Sigmoid colon (tissue), 7 donors: ENCODE results near the gene RABL2B. TPM values are rescaled to one million over a fixed set of nuclear protein-coding genes. Genes with fewer than 3 reads are reported as not detected.

Experiments
- DNase-seq: peaks from one replicate; pipeline ENCODE4 v3.0.0-alpha.2; 2019
- H3K27ac ChIP-seq, 4 donors: fragments of 200-600 bp; sonication (generic); one replicate each; pipeline ENCODE4 v1.5.1; 2016 to 2019; ENCODE audit warnings: mild to moderate bottlenecking in 1 of 4
- H3K27me3 ChIP-seq, 3 donors: fragments of 200-600 bp; sonication (generic); one replicate each; pipeline ENCODE4 v1.5.1; 2019; ENCODE audit warnings: mild to moderate bottlenecking in 1 of 3
- H3K36me3 ChIP-seq, 4 donors: fragments of 200-600 bp; sonication (generic); one replicate each; pipeline ENCODE4 v1.5.1; 2016 to 2019
- H3K4me1 ChIP-seq, 4 donors: fragments of 200-600 bp; sonication (generic); one replicate each; pipeline ENCODE4 v1.5.1; 2017 to 2019
- H3K4me3 ChIP-seq, 4 donors: fragments of 200-600 bp; sonication (generic); one replicate each; pipeline ENCODE4 v1.5.1; 2017 to 2019; ENCODE audit warnings: mild to moderate bottlenecking in 2 of 4, moderate library complexity in 1 of 4
- H3K9me3 ChIP-seq, 4 donors: fragments of 200-600 bp in 3 of 4; sonication (generic) in 3 of 4; one replicate each; pipeline versions ENCODE4 v1.5.1 to v1.6.1; 2013 to 2019
- CTCF ChIP-seq, 4 experiments: fragments of 450-650 bp in 3 of 4; fragments of 200-600 bp in 1 of 4; IDR thresholded peaks; one replicate each; pipeline ENCODE4 v1.5.1; 2016 to 2019; ENCODE audit warnings: antibody characterized with exemption in 4 of 4, mild to moderate bottlenecking in 3 of 4, moderate library complexity in 2 of 4
- EP300 ChIP-seq, 4 donors: sonication (generic); formaldehyde crosslinking; IDR thresholded peaks; one replicate each; pipeline ENCODE4 v1.6.1; 2017; ENCODE audit warnings: antibody characterized with exemption in 4 of 4
- POLR2A ChIP-seq, 2 donors: fragments of 450-650 bp; IDR thresholded peaks; one replicate each; pipeline ENCODE4 v1.6.1; 2016; ENCODE audit warnings: antibody characterized with exemption in 2 of 2, mild to moderate bottlenecking in 2 of 2, moderate library complexity in 2 of 2
- POLR2AphosphoS5 ChIP-seq, 4 donors: sonication (generic); formaldehyde crosslinking; IDR thresholded peaks; one replicate each; pipeline ENCODE4 v1.6.1; 2017; ENCODE audit warnings: antibody characterized with exemption in 4 of 4
- WGBS, 2 donors: extraction: QIAGEN DNeasy Blood & Tissue Kit; methylation state at CpG; one replicate each; pipeline ENCODE4 v1.1.7; 2013; 5-methylcytosine and 5-hydroxymethylcytosine counted together
- intact Hi-C: fragments of 100-400 bp; cut with DNase I; formaldehyde crosslinking; loops from one replicate; pipeline ENCODE4 v1.15.1; 2023
- polyA plus RNA-seq, 3 donors: library from polyadenylated mRNA; stranded (reverse); fragments of 200-250 nt; gene quantifications; one replicate each; pipeline ENCODE4 v1.2.3, GENCODE V29; 2013
- total RNA-seq, 4 donors: library from RNA; depleted of rRNA; stranded (reverse); fragments of >200 nt; gene quantifications; one replicate each; pipeline ENCODE4 v1.1.0, GENCODE V29; 2016
- donor health status: healthy with polysubstance abuse.
- donor health status: Bipolar disorder and iron deficiency.
- donor health status: healthy.

The RABL2B gene
- total and polyA plus RNA-seq, 7 donors = 10.3 to 29.6 (median 14.5) TPM

DNA sequence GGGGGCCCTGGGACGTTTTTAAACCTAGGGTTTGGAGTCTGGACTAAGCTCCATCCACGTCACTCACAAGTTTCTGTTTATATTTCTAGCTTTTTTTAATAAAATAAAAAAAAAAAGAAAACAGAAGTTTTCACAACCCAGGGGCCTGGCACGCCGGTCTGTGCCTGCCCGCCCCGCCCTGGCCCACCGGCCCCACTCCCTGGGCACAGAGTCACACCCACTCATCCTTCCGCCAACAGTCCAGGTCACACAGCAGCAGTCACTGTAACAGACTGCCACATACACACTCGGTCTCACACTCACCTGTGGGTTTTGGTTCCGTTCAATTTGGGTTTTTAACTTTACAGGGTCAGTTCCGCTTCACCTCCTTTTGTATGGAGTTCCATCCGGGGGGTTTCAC lies 50.8 kb downstream of the RABL2B start:
- Histone ChIP-seq H3K27me3 (peaks cover 10 to 38% (median 25%) of the 10 kb centered on the region in 3 donors), H3K4me1 (peaks cover 0 to 15% (median 11%) of the 10 kb centered on the region in 4 donors), H3K9me3 (no peaks in the 10 kb centered on the region), H3K4me3 (no peak overlapping the region), H3K27ac (no peak overlapping the region), H3K36me3 (no peaks in the 10 kb centered on the region)
- WGBS, 2 donors = 54 to 82% methylated on average over 12 of the region's 12 CpGs
- intact Hi-C loops = no loop called here
- DNase-seq = no peak
- TF ChIP-seq CTCF (IDR thresholded peaks at IDR 0.05) (no peak), POLR2A (IDR thresholded peaks at IDR 0.05) (no peak), EP300 (IDR thresholded peaks at IDR 0.05) (no peak), POLR2AphosphoS5 (IDR thresholded peaks at IDR 0.05) (no peak)

DNA sequence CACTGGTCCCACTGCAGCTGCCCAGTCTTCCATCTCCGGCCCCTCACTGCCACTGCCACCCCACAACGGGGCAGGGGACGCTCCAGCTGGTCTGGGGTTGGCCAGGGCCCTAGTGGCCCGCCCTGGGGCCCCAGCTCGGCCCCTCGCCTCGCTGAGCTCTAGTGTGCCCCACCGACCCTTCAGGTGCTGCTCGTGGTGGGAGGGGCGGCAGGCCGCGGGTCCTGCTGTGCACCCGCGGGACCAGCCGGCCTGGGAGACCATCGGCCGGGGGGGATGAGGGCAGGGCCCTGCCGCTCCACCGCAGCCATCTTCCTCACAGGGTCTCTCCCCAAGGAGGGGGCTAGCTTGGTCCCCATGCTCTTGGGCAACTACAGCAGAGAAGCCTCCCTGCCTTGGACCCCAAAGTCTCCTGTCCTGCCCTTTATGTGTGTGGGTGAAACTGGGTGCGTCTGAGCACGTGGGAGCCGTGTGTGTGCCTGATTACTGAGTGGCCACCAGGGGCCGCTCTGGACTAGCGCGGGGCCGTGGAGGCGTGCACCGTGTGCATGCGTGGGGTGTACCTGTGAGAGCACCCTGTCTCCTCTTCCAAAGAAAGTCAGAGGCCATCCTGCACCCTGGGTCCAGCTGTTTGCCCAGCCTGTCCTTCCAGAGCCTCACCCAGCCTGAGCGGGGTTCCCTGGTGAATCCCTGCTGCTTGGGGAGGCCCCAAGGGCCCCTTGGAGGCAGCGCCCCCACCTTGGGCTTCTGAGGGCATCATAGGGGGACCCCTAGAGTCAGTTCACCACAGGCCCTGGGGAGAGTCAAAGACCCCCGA lies 51.4 kb downstream of the RABL2B start:
- DNase-seq = no peak
- Histone ChIP-seq H3K27me3 (peaks cover 7 to 38% (median 25%) of the 10 kb centered on the region in 3 donors), H3K4me3 (peak overlapping the region in 1 of 4 donors; percentile 6), H3K27ac (no peak overlapping the region), H3K4me1 (peaks cover 0 to 15% (median 11%) of the 10 kb centered on the region in 4 donors), H3K9me3 (no peaks in the 10 kb centered on the region), H3K36me3 (no peaks in the 10 kb centered on the region)
- WGBS, 2 donors = 16 to 63% methylated on average over 32 of the region's 32 CpGs
- intact Hi-C loops = no loop called here
- TF ChIP-seq POLR2A (IDR thresholded peaks at IDR 0.05) (no peak), EP300 (IDR thresholded peaks at IDR 0.05) (no peak), CTCF (IDR thresholded peaks at IDR 0.05) (peak; percentile 30 to 67 (median 58)), POLR2AphosphoS5 (IDR thresholded peaks at IDR 0.05) (no peak)

DNA sequence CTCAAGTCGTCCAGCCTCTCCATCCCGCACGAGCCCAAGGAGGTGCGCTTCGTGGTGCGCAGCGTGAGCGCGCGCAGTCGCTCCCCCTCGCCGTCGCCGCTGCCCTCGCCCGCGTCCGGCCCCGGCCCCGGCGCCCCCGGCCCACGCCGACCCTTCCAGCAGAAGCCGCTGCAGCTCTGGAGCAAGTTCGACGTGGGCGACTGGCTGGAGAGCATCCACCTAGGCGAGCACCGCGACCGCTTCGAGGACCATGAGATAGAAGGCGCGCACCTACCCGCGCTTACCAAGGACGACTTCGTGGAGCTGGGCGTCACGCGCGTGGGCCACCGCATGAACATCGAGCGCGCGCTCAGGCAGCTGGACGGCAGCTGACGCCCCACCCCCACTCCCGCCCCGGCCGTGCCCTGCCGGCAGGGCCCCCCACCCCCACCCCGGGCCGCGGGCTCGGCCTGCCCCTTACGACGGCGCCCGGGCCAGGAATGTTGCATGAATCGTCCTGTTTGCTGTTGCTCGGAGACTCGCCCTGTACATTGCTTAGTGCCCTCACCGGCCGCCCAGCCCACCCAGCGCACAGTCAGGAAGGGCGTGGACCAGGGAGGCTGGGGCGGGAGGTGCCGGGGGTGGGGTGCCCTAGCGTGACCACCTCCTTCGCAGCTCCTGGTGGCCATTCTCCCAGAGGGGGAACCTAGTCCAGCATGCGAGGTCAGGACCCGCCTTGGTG lies 52.3 kb downstream of the RABL2B start:
- no peaks in the 10 kb centered on the region for H3K9me3 ChIP-seq
- 41 to 69% methylated on average over 76 of the region's 76 CpGs for WGBS, 2 donors
- no peak overlapping the region for H3K4me3 ChIP-seq
- peaks cover 7 to 38% (median 25%) of the 10 kb centered on the region in 3 donors for H3K27me3 ChIP-seq
- no peaks in the 10 kb centered on the region for H3K36me3 ChIP-seq
- peaks cover 0 to 15% (median 11%) of the 10 kb centered on the region in 4 donors for H3K4me1 ChIP-seq
- TF ChIP-seq EP300 (IDR thresholded peaks at IDR 0.05) = no peak
- no peak for TF ChIP-seq CTCF (IDR thresholded peaks at IDR 0.05)
- no peak for TF ChIP-seq POLR2AphosphoS5 (IDR thresholded peaks at IDR 0.05)
- TF ChIP-seq POLR2A (IDR thresholded peaks at IDR 0.05) = no peak
- DNase-seq = no peak
- intact Hi-C loops = no loop called here
- no peak overlapping the region for H3K27ac ChIP-seq

- peak; percentile 55 for DNase-seq
- Histone ChIP-seq H3K4me3 (no peak overlapping the region), H3K4me1 (peaks cover 0 to 15% (median 11%) of the 10 kb centered on the region in 4 donors), H3K27me3 (peaks cover 7 to 34% (median 25%) of the 10 kb centered on the region in 3 donors), H3K9me3 (no peaks in the 10 kb centered on the region), H3K36me3 (no peaks in the 10 kb centered on the region), H3K27ac (no peak overlapping the region)
- TF ChIP-seq POLR2A (IDR thresholded peaks at IDR 0.05) (no peak), POLR2AphosphoS5 (IDR thresholded peaks at IDR 0.05) (no peak), EP300 (IDR thresholded peaks at IDR 0.05) (no peak), CTCF (IDR thresholded peaks at IDR 0.05) (no peak)
- WGBS, 2 donors = 79 to 81% methylated on average over 54 of the region's 54 CpGs
- intact Hi-C loops = no loop called here
These were observed 53.2 kb downstream of the RABL2B start for GRCh38 chr22:50730013-50730891.
